Measurements from ENCODE around the gene SNPH. TPM values are rescaled to one million over a fixed set of nuclear protein-coding genes. Genes with fewer than 3 reads are reported as not detected.

Gene SNPH
- total RNA-seq, 1 experiment from 2014 or later, result 2.9 TPM

GRCh38 chr20:1313236-1313964 lies 47.3 kb downstream of the SNPH start:
- no peaks in the 10 kb centered on the region for H3K27me3 ChIP-seq
- peak; percentile 79 to 85 for DNase-seq
- no peaks in the 10 kb centered on the region for H3K36me3 ChIP-seq
- no peak overlapping the region for H3K27ac ChIP-seq
- no peaks in the 10 kb centered on the region for H3K9me3 ChIP-seq (replicated peaks)
- no peak overlapping the region for H3K4me3 ChIP-seq
- H3K4me1 ChIP-seq, result no peaks in the 10 kb centered on the region

GRCh38 chr20:1315804-1316203 lies 49.7 kb downstream of the SNPH start:
- H3K27me3 ChIP-seq, result no peaks in the 10 kb centered on the region
- no peak for DNase-seq
- H3K27ac ChIP-seq, result no peak overlapping the region
- H3K4me3 ChIP-seq, result no peak overlapping the region
- H3K4me1 ChIP-seq, result no peaks in the 10 kb centered on the region
- H3K36me3 ChIP-seq, result no peaks in the 10 kb centered on the region
- no peaks in the 10 kb centered on the region for H3K9me3 ChIP-seq (replicated peaks)

- Histone ChIP-seq H3K27me3 (no peaks in the 10 kb centered on the region), H3K27ac (no peak overlapping the region), H3K36me3 (no peaks in the 10 kb centered on the region), H3K4me3 (no peak overlapping the region), H3K9me3 (replicated peaks) (no peaks in the 10 kb centered on the region), H3K4me1 (no peaks in the 10 kb centered on the region)
- no peak for DNase-seq
Measured at GRCh38 chr20:1317545-1318255, 51.6 kb downstream of the SNPH start.

- DNase-seq, result no peak
- no peaks in the 10 kb centered on the region for H3K36me3 ChIP-seq
- no peaks in the 10 kb centered on the region; the same call in 1 of the 2 replicates for H3K4me1 ChIP-seq
- H3K9me3 ChIP-seq (replicated peaks), result no peaks in the 10 kb centered on the region
- H3K27ac ChIP-seq, result no peak overlapping the region
- no peak overlapping the region for H3K4me3 ChIP-seq
- no peaks in the 10 kb centered on the region for H3K27me3 ChIP-seq
Measured at GRCh38 chr20:1319051-1319450, 53.0 kb downstream of the SNPH start.

GRCh38 chr20:1319462-1319861 lies 53.4 kb downstream of the SNPH start:
- Histone ChIP-seq H3K36me3 (no peaks in the 10 kb centered on the region), H3K27me3 (no peaks in the 10 kb centered on the region), H3K9me3 (replicated peaks) (no peaks in the 10 kb centered on the region), H3K27ac (no peak overlapping the region), H3K4me3 (no peak overlapping the region), H3K4me1 (no peaks in the 10 kb centered on the region; the same call in 1 of the 2 replicates)
- DNase-seq, result no peak

GRCh38 chr20:1320016-1320415 lies 53.9 kb downstream of the SNPH start:
- no peak for DNase-seq
- H3K4me1 ChIP-seq, result no peaks in the 10 kb centered on the region; the same call in 1 of the 2 replicates
- H3K4me3 ChIP-seq, result no peak overlapping the region
- no peaks in the 10 kb centered on the region for H3K36me3 ChIP-seq
- H3K27ac ChIP-seq, result no peak overlapping the region
- no peaks in the 10 kb centered on the region for H3K27me3 ChIP-seq
- no peaks in the 10 kb centered on the region for H3K9me3 ChIP-seq (replicated peaks)

GRCh38 chr20:1320902-1321653 lies 55.0 kb downstream of the SNPH start:
- DNase-seq, result peak in 1 of 2 experiments; percentile 47
- no peaks in the 10 kb centered on the region for H3K36me3 ChIP-seq
- H3K4me1 ChIP-seq, result peaks cover 2% of the 10 kb centered on the region; the same call in 1 of the 2 replicates

GRCh38 chr20:1321654-1321939 lies 55.5 kb downstream of the SNPH start:
- Histone ChIP-seq H3K9me3 (replicated peaks) (no peaks in the 10 kb centered on the region), H3K36me3 (no peaks in the 10 kb centered on the region), H3K27ac (no peak overlapping the region), H3K27me3 (no peaks in the 10 kb centered on the region), H3K4me3 (no peak overlapping the region), H3K4me1 (peaks cover 5% of the 10 kb centered on the region; the same call in 1 of the 2 replicates)
- no peak for DNase-seq

More at GRCh38 chr20:1320902-1321653, 55.0 kb downstream of the SNPH start:
- no peaks in the 10 kb centered on the region for H3K9me3 ChIP-seq (replicated peaks)
- H3K4me3 ChIP-seq, result no peak overlapping the region
- H3K27ac ChIP-seq, result no peak overlapping the region
- no peaks in the 10 kb centered on the region for H3K27me3 ChIP-seq

GRCh38 chr20:1322511-1323245 lies 56.6 kb downstream of the SNPH start:
- peak in 1 of 2 experiments; percentile 39 for DNase-seq
- Histone ChIP-seq H3K4me1 (peaks cover 5% of the 10 kb centered on the region; the same call in 1 of the 2 replicates), H3K27me3 (no peaks in the 10 kb centered on the region), H3K27ac (no peak overlapping the region), H3K4me3 (no peak overlapping the region), H3K36me3 (no peaks in the 10 kb centered on the region), H3K9me3 (replicated peaks) (no peaks in the 10 kb centered on the region)

- peaks cover 5% of the 10 kb centered on the region; the same call in 1 of the 2 replicates for H3K4me1 ChIP-seq
Measured at GRCh38 chr20:1323256-1323655, 57.2 kb downstream of the SNPH start.

GRCh38 chr20:1323830-1324597 lies 57.9 kb downstream of the SNPH start:
- no peak overlapping the region for H3K27ac ChIP-seq
- no peaks in the 10 kb centered on the region for H3K9me3 ChIP-seq (replicated peaks)
- no peak for DNase-seq
- no peaks in the 10 kb centered on the region for H3K36me3 ChIP-seq
- H3K4me1 ChIP-seq, result peaks cover 5% of the 10 kb centered on the region; the same call in 1 of the 2 replicates
- no peaks in the 10 kb centered on the region for H3K27me3 ChIP-seq
- no peak overlapping the region; the same call in 1 of the 2 replicates for H3K4me3 ChIP-seq

More at GRCh38 chr20:1323256-1323655, 57.2 kb downstream of the SNPH start:
- DNase-seq, result no peak
- no peaks in the 10 kb centered on the region for H3K27me3 ChIP-seq
- no peaks in the 10 kb centered on the region for H3K9me3 ChIP-seq (replicated peaks)
- no peak overlapping the region for H3K4me3 ChIP-seq
- no peaks in the 10 kb centered on the region for H3K36me3 ChIP-seq
- no peak overlapping the region for H3K27ac ChIP-seq

- Histone ChIP-seq H3K36me3 (no peaks in the 10 kb centered on the region), H3K4me3 (peak overlapping the region; percentile 96), H3K27me3 (no peaks in the 10 kb centered on the region), H3K4me1 (peaks cover 5% of the 10 kb centered on the region; the same call in 1 of the 2 replicates), H3K27ac (no peak overlapping the region), H3K9me3 (replicated peaks) (no peaks in the 10 kb centered on the region)
- no peak for DNase-seq
Measured at GRCh38 chr20:1324598-1325172, 58.6 kb downstream of the SNPH start.

GRCh38 chr20:1325173-1326030 lies 59.3 kb downstream of the SNPH start:
- Histone ChIP-seq H3K27ac (peak overlapping the region; percentile 98), H3K4me1 (peaks cover 5% of the 10 kb centered on the region; the same call in 1 of the 2 replicates), H3K36me3 (no peaks in the 10 kb centered on the region), H3K4me3 (peak overlapping the region; percentile 96), H3K27me3 (no peaks in the 10 kb centered on the region), H3K9me3 (replicated peaks) (no peaks in the 10 kb centered on the region)
- DNase-seq, result peak; percentile 97 to 98

All from SJCRH30 (cell line).